Lower lobe of right lung (tissue), 2 donors: Measurements from ENCODE around the gene SNRNP40. TPM values are rescaled to one million over a fixed set of nuclear protein-coding genes. Genes with fewer than 3 reads are reported as not detected.

Source experiments
- ATAC-seq, 2 donors: fragments of 200-7000 bp; cut with Tn5 transposase; one replicate each; pipeline ENCODE4 v1.9.1; 2020 to 2022; ENCODE audit warnings: mild to moderate bottlenecking in 2 of 2, moderate library complexity in 2 of 2
- DNase-seq: peaks from one replicate; pipeline ENCODE4 v3.0.0-alpha.2; 2020
- H3K27ac ChIP-seq: fragments of 200-600 bp; one replicate; pipeline ENCODE4 v1.8.0; 2022
- H3K27me3 ChIP-seq: fragments of 200-600 bp; one replicate; pipeline ENCODE4 v1.8.0; 2022; ENCODE audit warnings: low read depth
- H3K36me3 ChIP-seq: fragments of 200-600 bp; one replicate; pipeline ENCODE4 v1.8.0; 2022; ENCODE audit warnings: mild to moderate bottlenecking
- H3K4me1 ChIP-seq: fragments of 200-600 bp; one replicate; pipeline ENCODE4 v1.8.0; 2022
- H3K4me3 ChIP-seq: fragments of 200-600 bp; one replicate; pipeline ENCODE4 v1.8.0; 2022; ENCODE audit warnings: mild to moderate bottlenecking
- H3K9me3 ChIP-seq: fragments of 200-600 bp; one replicate; pipeline ENCODE4 v1.8.0; 2022
- CTCF ChIP-seq: fragments of 200-600 bp; IDR thresholded peaks from one replicate; pipeline ENCODE4 v1.8.0; 2022; ENCODE audit warnings: antibody characterized with exemption, mild to moderate bottlenecking
- intact Hi-C: fragments of 100-400 bp; cut with DNase I; formaldehyde crosslinking; loops from one replicate; pipeline ENCODE4 v1.11.0; 2022
- total RNA-seq: library from RNA; stranded (reverse); fragmentation: NEBNext Ultra II Directional; extraction: Animal tissue kit (Norgen Biotek cat#: 25700); gene quantifications from one replicate; pipeline ENCODE4 v1.2.1, GENCODE V29; 2021
- donor health status: DM: no; HTN: yes; CAD: no; lungs with severe emphysema.

SNRNP40 gene
- total RNA-seq, 1 donor from 2014 or later: 38.3 TPM

- Histone ChIP-seq H3K9me3 (no peaks in the 10 kb centered on the region), H3K4me1 (no peaks in the 10 kb centered on the region), H3K36me3 (peaks cover 53% of the 10 kb centered on the region), H3K4me3 (no peak overlapping the region), H3K27ac (no peak overlapping the region), H3K27me3 (no peaks in the 10 kb centered on the region)
- intact Hi-C loops: no loop called here
- ATAC-seq (no peak), DNase-seq (no peak)
- TF ChIP-seq CTCF: no peak
Observed at GRCh38 chr1:31310198-31310597, 13.6 kb upstream of the SNRNP40 start.

- Histone ChIP-seq H3K27me3 (no peaks in the 10 kb centered on the region), H3K4me1 (no peaks in the 10 kb centered on the region), H3K4me3 (no peak overlapping the region), H3K36me3 (peaks cover 43% of the 10 kb centered on the region), H3K9me3 (no peaks in the 10 kb centered on the region), H3K27ac (no peak overlapping the region)
- DNase-seq (no peak), ATAC-seq (no peak)
- intact Hi-C loops: no loop called here
- TF ChIP-seq CTCF: no peak
Observed at GRCh38 chr1:31308036-31308435, 11.4 kb upstream of the SNRNP40 start.

- H3K4me3 ChIP-seq: no peak overlapping the region
- H3K4me1 ChIP-seq: no peaks in the 10 kb centered on the region
- peaks cover 25% of the 10 kb centered on the region for H3K36me3 ChIP-seq
- H3K27me3 ChIP-seq: no peaks in the 10 kb centered on the region
- no peak for TF ChIP-seq CTCF
- intact Hi-C loops: no loop called here
- H3K27ac ChIP-seq: no peak overlapping the region
- DNase-seq (no peak), ATAC-seq (no peak)
- H3K9me3 ChIP-seq: no peaks in the 10 kb centered on the region
Observed at GRCh38 chr1:31306278-31306677, 9.7 kb upstream of the SNRNP40 start.

GRCh38 chr1:31302709-31303441 is 6.3 kb upstream of the SNRNP40 start:
- H3K4me3 ChIP-seq: no peak overlapping the region
- H3K27ac ChIP-seq: no peak overlapping the region
- peaks cover 11% of the 10 kb centered on the region for H3K36me3 ChIP-seq
- intact Hi-C loops: no loop called here
- ATAC-seq (no peak), DNase-seq (no peak)
- H3K9me3 ChIP-seq: no peaks in the 10 kb centered on the region
- peaks cover 13% of the 10 kb centered on the region for H3K4me1 ChIP-seq
- no peaks in the 10 kb centered on the region for H3K27me3 ChIP-seq
- TF ChIP-seq CTCF: no peak

GRCh38 chr1:31300193-31300592 is 3.6 kb upstream of the SNRNP40 start:
- intact Hi-C loops: no loop called here
- no peak overlapping the region for H3K27ac ChIP-seq
- no peak for ATAC-seq
- H3K4me1 ChIP-seq: peaks cover 28% of the 10 kb centered on the region
- no peak overlapping the region for H3K4me3 ChIP-seq
- peaks cover 9% of the 10 kb centered on the region for H3K36me3 ChIP-seq
- DNase-seq: no peak
- no peaks in the 10 kb centered on the region for H3K27me3 ChIP-seq
- no peak for TF ChIP-seq CTCF
- no peaks in the 10 kb centered on the region for H3K9me3 ChIP-seq
